Endothelial cell of umbilical vein (primary cell): Measurements from ENCODE around the gene IGSF3. TPM values are rescaled to one million over a fixed set of nuclear protein-coding genes. Genes with fewer than 3 reads are reported as not detected.

ENCODE experiments used
- BruUV-seq: library from RNA; stranded (reverse); fragments of 400-500 nt; replicated peaks from 2 replicates; lab custom pipeline; 2021; lab: Mats Ljungman, UMichigan
- CTCF ChIA-PET: fragments of 300-600, 350-600 bp; sonication (Branson Sonifier 250); formaldehyde crosslinking; loops from one replicate; lab custom pipeline; 2021; ENCODE audit warnings: antibody characterized with exemption, inconsistent platforms; lab: Charles Lee
- POLR2A ChIA-PET: fragments of 300-600, 350-600 bp; sonication (Branson Sonifier 250); formaldehyde crosslinking; loops from one replicate; lab custom pipeline; 2021; ENCODE audit warnings: antibody characterized with exemption, inconsistent platforms; lab: Charles Lee
- DNase-seq: peaks from one replicate; pipeline ENCODE4 v3.0.0-alpha.2; 2011; ENCODE audit warnings: low read depth, low spot score
- FAIRE-seq: peaks from 2 replicates; lab custom pipeline; 2011; peaks lifted over from hg19 to GRCh38; lab: Jason Lieb, UNC
- H2AFZ ChIP-seq: 2 replicates; pipeline ENCODE4 v1.6.0; 2012; ENCODE audit warnings: low read depth, low read length, control low read depth, inconsistent platforms
- H3K27ac ChIP-seq: 2 replicates; pipeline ENCODE4 v1.5.1; 2011; ENCODE audit warnings: low read depth, mild to moderate bottlenecking, control low read depth, low read length, moderate library complexity; ENCODE audit not compliant: insufficient read depth
- H3K27me3 ChIP-seq, 2 experiments: 2 replicates each; pipeline versions ENCODE4 v1.6.0 to v1.6.1; 2011; ENCODE audit warnings: low read length in 2 of 2, mixed read lengths in 1 of 2; ENCODE audit not compliant: control insufficient read depth in 2 of 2, insufficient read depth in 2 of 2
- H3K36me3 ChIP-seq, 2 experiments: 2 replicates in 1 of 2; 3 replicates in 1 of 2; pipeline ENCODE4 v1.5.1; 2011; ENCODE audit warnings: low read length in 2 of 2, mild to moderate bottlenecking in 1 of 2, moderate library complexity in 1 of 2; ENCODE audit not compliant: control insufficient read depth in 2 of 2, insufficient read depth in 2 of 2; ENCODE audit errors: extremely low read depth in 1 of 2
- H3K4me1 ChIP-seq: 3 replicates; pipeline ENCODE4 v1.5.1; 2011; ENCODE audit warnings: mild to moderate bottlenecking, low read length; ENCODE audit not compliant: control insufficient read depth, insufficient read depth; ENCODE audit errors: extremely low read depth
- H3K4me2 ChIP-seq: 2 replicates; pipeline ENCODE4 v1.6.1; 2011; ENCODE audit warnings: low read length, control low read depth, mixed read lengths; ENCODE audit not compliant: insufficient read depth
- H3K4me3 ChIP-seq, 3 experiments: fragments of 200-600 bp in 1 of 3; sonication (generic), shearing (Covaris generic) in 1 of 3; replicated peaks in 1 of 3; 2 replicates each; pipeline ENCODE4 v1.5.1; 2011 to 2016; ENCODE audit warnings: control low read depth in 3 of 3, low read length in 3 of 3, mild to moderate bottlenecking in 2 of 3, inconsistent platforms in 1 of 3, low read depth in 1 of 3, moderate library complexity in 1 of 3; ENCODE audit not compliant: insufficient read depth in 1 of 3
- H3K79me2 ChIP-seq: 2 replicates; pipeline ENCODE4 v1.6.0; 2012; ENCODE audit warnings: low read length, inconsistent platforms; ENCODE audit not compliant: control insufficient read depth, insufficient read depth
- H3K9ac ChIP-seq: replicated peaks from 2 replicates; pipeline ENCODE3; 2011; ENCODE audit warnings: low read length, control low read depth; ENCODE audit not compliant: insufficient read depth; ENCODE audit errors: extremely low read depth
- H3K9me1 ChIP-seq: replicated peaks from 3 replicates; pipeline ENCODE4 v1.6.0; 2011; ENCODE audit warnings: mild to moderate bottlenecking, low read length; ENCODE audit not compliant: control insufficient read depth, insufficient read depth; ENCODE audit errors: extremely low read depth
- H3K9me3 ChIP-seq: replicated peaks from 2 replicates; pipeline ENCODE4 v1.5.1; 2012; ENCODE audit warnings: low read length, inconsistent platforms; ENCODE audit not compliant: control insufficient read depth, insufficient read depth
- H4K20me1 ChIP-seq: replicated peaks from 2 replicates; pipeline ENCODE3; 2011; ENCODE audit warnings: mild to moderate bottlenecking, low read length; ENCODE audit not compliant: control insufficient read depth, insufficient read depth; ENCODE audit errors: extremely low read depth
- CTCF ChIP-seq, 2 donors: IDR thresholded peaks; 1 replicate in 1 of 2; 2 replicates in 1 of 2; pipeline ENCODE4 v1.5.1; 2011; ENCODE audit warnings: low read length in 2 of 2, mild to moderate bottlenecking in 2 of 2, moderate library complexity in 2 of 2, control low read depth in 1 of 2, inconsistent platforms in 1 of 2, low read depth in 1 of 2; ENCODE audit not compliant: insufficient read depth in 1 of 2; ENCODE audit errors: extremely low read depth in 1 of 2
- EZH2 ChIP-seq: IDR thresholded peaks from 2 replicates; pipeline ENCODE4 v1.6.1; 2012; ENCODE audit warnings: borderline replicate concordance, low read depth, mild to moderate bottlenecking, moderate library complexity, low read length, inconsistent platforms; ENCODE audit not compliant: severe bottlenecking
- FOS ChIP-seq: IDR thresholded peaks from 2 replicates; pipeline ENCODE4 v1.6.1; 2011; ENCODE audit warnings: mild to moderate bottlenecking, low read length, moderate library complexity, borderline replicate concordance; ENCODE audit not compliant: insufficient read depth
- GATA2 ChIP-seq: IDR thresholded peaks from 2 replicates; pipeline ENCODE4 v1.7.0; 2011; ENCODE audit warnings: low read depth, mild to moderate bottlenecking, moderate library complexity, mixed read lengths, low read length; ENCODE audit not compliant: insufficient read length, insufficient read depth
- JUN ChIP-seq: IDR thresholded peaks from 2 replicates; pipeline ENCODE4 v1.6.1; 2011; ENCODE audit warnings: borderline replicate concordance, low read depth; ENCODE audit not compliant: insufficient read length, insufficient read depth
- MAX ChIP-seq: IDR thresholded peaks from 2 replicates; pipeline ENCODE4 v1.6.1; 2011; ENCODE audit not compliant: insufficient read depth, insufficient read length
- MYC ChIP-seq: IDR thresholded peaks from one replicate; pipeline ENCODE4 v1.6.1; 2011; ENCODE audit warnings: mild to moderate bottlenecking, low read depth, low read length
- POLR2A ChIP-seq: IDR thresholded peaks from 2 replicates; pipeline ENCODE4 v1.6.1; 2012; ENCODE audit warnings: low read depth, mild to moderate bottlenecking, control low read depth, low read length
- POLR2AphosphoS5 ChIP-seq: IDR thresholded peaks from 2 replicates; pipeline ENCODE4 v1.6.1; 2012; ENCODE audit warnings: low read depth, mild to moderate bottlenecking, control low read depth, low read length, moderate library complexity; ENCODE audit not compliant: insufficient read depth
- dilution Hi-C: fragments of 300-500 bp; cut with MboI; formaldehyde crosslinking; loops from one replicate; pipeline ENCODE4 v1.15.0; 2019; ENCODE audit warnings: low sequenced_read_pairs; ENCODE audit not compliant: extremely low pct_ligation_motif_present
- intact Hi-C: fragments of 100-400 bp; cut with micrococcal nuclease; formaldehyde crosslinking; loops from one replicate; pipeline ENCODE4 v1.10.0; 2022
- polyA plus RNA-seq, 4 experiments: library from polyadenylated mRNA; depleted of rRNA in 3 of 4; stranded (reverse) in 3 of 4; unstranded in 1 of 4; fragments of >200 nt; gene quantifications; 2 replicates each; pipeline versions ENCODE4 v1.2.1 to v1.2.3, GENCODE V29; 2011 to 2012; ENCODE audit warnings: missing spikeins in 1 of 4
- total RNA-seq: library from RNA; stranded (reverse); gene quantifications from 2 replicates; pipeline ENCODE4 v1.2.3, GENCODE V29; 2021

Gene IGSF3
- total and polyA plus RNA-seq, 2 donors (not counting 3 experiments of a cell fraction or from before 2014, with no cell fraction given), result 0.63 to 2.2 TPM

GRCh38 chr1:116710420-116711262 lies 43.1 kb upstream of the IGSF3 start:
- H3K36me3 ChIP-seq, result no peaks in the 10 kb centered on the region
- DNase-seq, result no peak
- no TSS peak for BruUV-seq
- no peaks in the 10 kb centered on the region for H3K79me2 ChIP-seq
- no peak overlapping the region for H2AFZ ChIP-seq
- H3K9me1 ChIP-seq, result no peaks in the 10 kb centered on the region
- CTCF ChIA-PET, result no interaction called here
- dilution Hi-C loops (no loop called here), intact Hi-C loops (no loop called here)
- no peak for FAIRE-seq
- H4K20me1 ChIP-seq, result no peaks in the 10 kb centered on the region
- H3K4me2 ChIP-seq, result no peak overlapping the region
- no peaks in the 10 kb centered on the region for H3K27me3 ChIP-seq
- no peaks in the 10 kb centered on the region for H3K9me3 ChIP-seq
- H3K9ac ChIP-seq, result no peak overlapping the region
- H3K4me1 ChIP-seq, result no peaks in the 10 kb centered on the region
- TF ChIP-seq POLR2AphosphoS5 (no peak), FOS (no peak), MAX (no peak), CTCF (IDR thresholded peaks at IDR 0.05; ENCODE audit: extremely low read depth in 1 of 2, insufficient read depth in 1 of 2, low read depth in 1 of 2, low read length in 2 of 2) (no peak), POLR2A (no peak), MYC (no peak), JUN (no peak), EZH2 (no peak), GATA2 (no peak)
- no peak overlapping the region for H3K27ac ChIP-seq
- POLR2A ChIA-PET, result no interaction called here
- no peak overlapping the region for H3K4me3 ChIP-seq
